Upper lobe of left lung (tissue), 4 donors: Measurements from ENCODE around the gene IWS1.

Source experiments
- CTCF ChIP-seq, 6 experiments: fragments of 450-650 bp in 4 of 6; fragments of 200-600 bp in 2 of 6; sonication (generic) in 2 of 6; IDR thresholded peaks; one replicate each; pipeline ENCODE4 v1.5.1; 2016 to 2019; ENCODE audit warnings: antibody characterized with exemption in 6 of 6
- EP300 ChIP-seq, 4 donors: sonication (generic); formaldehyde crosslinking; IDR thresholded peaks; one replicate each; pipeline ENCODE4 v1.5.1; 2017; ENCODE audit warnings: antibody characterized with exemption in 4 of 4, control low read depth in 2 of 4
- POLR2A ChIP-seq, 4 donors: fragments of 450-650 bp; IDR thresholded peaks; one replicate each; pipeline ENCODE4 v1.5.1; 2016 to 2017; ENCODE audit warnings: antibody characterized with exemption in 4 of 4, mild to moderate bottlenecking in 2 of 4
- POLR2AphosphoS5 ChIP-seq, 2 donors: sonication (generic); formaldehyde crosslinking; IDR thresholded peaks; one replicate each; pipeline ENCODE4 v1.5.1; 2017; ENCODE audit warnings: antibody characterized with exemption in 2 of 2

- no peak for TF ChIP-seq CTCF (IDR thresholded peaks at IDR 0.05)
- TF ChIP-seq EP300 (IDR thresholded peaks at IDR 0.05): no peak
- TF ChIP-seq POLR2A (IDR thresholded peaks at IDR 0.05): no peak
- TF ChIP-seq POLR2AphosphoS5 (IDR thresholded peaks at IDR 0.05): no peak
These were observed 18.9 kb upstream of the IWS1 start for GRCh38 chr2:127545189-127545588.
